Endometrial microvascular endothelial cells (primary cell): ENCODE measurements around the gene PPP1R14C. TPM values are rescaled to one million over a fixed set of nuclear protein-coding genes. Genes with fewer than 3 reads are reported as not detected.

Source experiments
- in situ Hi-C: cut with HindIII; loops from 2 replicates; pipeline ENCODE4 v1.10.0; 2017; ENCODE audit warnings: low sequenced_read_pairs, low pct_unique_long_range_greater_than_20kb; ENCODE audit errors: inconsistent ontology term
- total RNA-seq: library from RNA; depleted of rRNA; stranded (reverse); fragments of >200 nt; gene quantifications from one replicate; pipeline ENCODE4 v1.2.3, GENCODE V29; 2015; ENCODE audit errors: inconsistent ontology term

PPP1R14C gene
- total RNA-seq, 1 donor from 2014 or later: not detected

DNA sequence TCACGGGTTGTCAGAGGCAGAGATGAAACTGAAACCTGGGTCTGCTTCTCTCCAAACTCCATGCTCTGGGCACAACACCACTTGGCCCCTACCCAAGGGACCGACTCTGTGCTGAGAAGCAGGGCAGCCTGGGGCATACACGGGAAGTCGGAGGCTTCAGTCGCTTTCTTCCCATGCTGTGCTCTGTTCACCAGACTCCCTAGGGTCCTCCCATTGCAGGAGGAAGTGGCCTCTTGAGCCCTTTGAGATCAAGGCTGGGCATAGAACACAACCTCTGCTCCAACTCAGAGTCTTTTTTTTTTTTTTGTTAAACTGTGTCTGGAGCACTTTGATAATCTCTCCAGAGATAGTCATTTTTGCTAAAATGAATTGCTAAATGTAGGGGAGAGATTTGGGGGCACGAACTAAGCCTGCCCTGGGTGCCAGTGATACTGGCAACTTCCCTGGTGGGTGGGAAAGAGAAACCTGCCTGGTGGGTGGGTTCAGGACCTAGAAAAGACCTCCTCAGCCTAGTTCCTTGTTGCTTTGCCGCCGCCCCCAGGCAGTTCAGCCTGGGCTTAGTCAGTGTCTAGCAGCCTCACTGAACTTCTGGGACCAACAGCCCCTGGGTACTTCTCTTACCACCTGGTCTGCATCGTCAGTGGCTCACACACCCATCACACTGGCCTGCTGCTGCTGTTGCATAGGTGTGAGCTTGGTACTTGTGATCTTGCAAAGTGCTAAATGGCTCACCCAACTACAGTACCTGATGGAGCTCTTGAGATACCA lies 62.0 kb downstream of the PPP1R14C start:
- in situ Hi-C loops: no loop called here

DNA sequence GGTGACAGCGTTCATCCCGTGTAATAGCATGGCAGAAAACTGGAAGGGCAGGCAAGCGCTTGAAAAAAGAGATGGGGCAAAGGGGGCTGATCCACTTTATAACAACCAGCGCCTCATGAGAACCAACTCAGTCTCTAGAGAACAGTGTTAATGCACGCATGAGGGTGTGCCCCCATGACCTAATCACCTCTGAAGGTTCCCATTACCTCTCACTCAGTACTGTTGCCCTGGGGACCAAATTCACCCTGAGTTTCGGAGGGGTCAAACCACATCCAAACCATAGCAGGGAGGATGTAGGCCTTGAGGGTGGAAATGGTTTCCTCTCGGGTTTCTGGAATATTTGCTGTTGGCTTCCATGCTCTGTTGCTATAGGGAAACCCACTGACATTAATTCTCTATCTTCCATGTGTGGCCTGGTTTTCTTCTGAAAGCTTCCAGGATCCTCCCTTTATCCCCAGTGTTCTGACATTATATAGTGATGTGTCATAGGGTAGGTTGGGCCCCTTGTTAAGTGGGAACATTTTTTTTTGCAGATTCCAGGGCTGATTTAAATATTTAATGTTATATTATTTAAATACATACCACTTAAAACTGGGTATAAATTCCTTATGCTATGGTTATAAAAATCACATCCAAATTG lies 65.2 kb downstream of the PPP1R14C start:
- in situ Hi-C loops: no loop called here

DNA sequence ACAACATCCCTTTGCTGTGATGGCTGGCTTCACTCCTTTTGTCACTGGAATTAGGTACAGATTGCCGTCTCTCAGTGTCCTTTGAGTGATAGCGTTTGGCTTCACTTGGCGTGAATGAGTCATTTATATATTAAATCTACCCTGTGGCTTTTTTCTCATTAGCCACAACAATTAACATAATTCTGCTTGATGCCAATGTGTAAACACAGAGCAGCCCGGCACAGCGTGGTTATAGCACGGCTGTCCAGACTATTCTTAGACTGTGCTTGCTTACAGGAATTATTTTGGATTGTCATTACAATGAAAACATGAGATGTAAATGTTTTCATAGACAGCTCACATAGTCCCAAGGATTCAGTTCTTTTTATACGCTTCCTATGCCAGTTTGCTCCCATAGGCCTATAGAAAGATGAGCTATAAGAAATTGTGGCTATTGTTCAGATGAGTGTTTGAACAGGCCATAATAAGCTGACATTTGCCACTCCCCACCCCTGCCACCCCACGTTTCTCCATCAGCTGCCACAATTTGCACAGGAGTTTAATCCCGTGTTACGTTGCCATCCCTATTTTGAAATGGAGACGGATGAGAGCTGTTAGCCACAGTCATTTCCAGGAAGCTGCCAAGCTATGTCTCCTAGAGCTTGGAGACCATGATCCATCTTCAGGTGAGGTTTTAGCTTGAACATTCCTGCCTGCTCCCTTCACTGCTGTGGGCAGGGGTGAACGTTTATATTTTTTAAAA lies 65.9 kb downstream of the PPP1R14C start:
- in situ Hi-C loops: no loop called here

DNA sequence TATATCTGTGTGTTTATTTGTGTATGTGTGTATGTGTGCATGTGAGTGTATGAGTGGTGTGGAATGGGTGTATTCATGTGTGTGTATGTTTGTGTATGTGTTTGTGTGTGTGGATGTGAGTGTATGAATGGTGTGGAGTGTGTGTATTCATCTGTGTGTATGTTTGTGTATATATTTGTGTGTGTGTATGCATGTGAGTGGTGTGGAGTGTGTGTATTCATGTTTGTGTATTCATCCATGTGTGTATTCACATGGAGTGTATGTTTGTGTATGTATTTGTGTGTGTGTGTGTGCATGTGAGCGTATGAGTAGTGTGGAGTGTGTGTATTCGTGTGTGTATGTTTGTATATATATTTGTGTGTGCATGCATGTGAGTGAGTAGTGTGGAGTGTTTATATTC lies 66.6 kb downstream of the PPP1R14C start:
- in situ Hi-C loops: no loop called here

DNA sequence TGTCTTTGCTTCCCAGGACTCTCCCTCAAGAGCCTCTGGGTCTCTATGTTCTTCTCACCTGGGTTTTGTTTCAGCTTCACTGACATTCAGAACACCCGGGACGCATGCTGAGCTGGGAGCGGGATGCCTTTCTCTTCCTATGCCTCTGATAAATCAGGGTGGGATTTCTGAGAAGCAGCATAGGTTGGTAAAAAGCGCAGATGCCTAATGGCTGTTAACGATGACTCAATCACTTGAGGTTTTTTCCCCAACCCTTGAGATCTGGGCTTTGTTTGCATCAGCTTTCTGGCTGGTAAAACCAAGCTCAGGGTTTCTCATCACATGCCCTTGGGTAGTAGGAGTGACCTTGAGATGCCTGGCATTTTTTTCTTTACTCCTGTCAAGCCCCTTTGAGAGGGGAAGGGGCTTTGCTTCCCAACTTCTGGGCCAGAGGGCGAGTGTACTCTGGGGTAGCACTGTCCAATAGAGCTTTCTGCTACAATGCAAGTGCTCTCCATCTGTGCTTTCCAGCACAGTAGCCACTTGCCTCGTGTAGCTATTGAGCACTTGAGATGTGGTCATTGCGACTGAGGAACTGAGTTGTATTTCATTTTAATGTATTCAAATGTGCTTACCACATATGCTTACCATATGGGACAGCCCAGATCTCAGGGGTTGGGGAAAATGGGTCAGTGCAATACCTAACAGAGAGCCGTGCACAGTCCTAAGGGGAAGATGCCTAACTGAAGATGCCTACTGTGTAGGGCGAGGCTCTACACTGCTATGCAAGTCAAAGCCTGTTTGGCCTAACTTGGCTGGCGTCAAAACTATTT lies 69.1 kb downstream of the PPP1R14C start:
- in situ Hi-C loops: no loop called here

DNA sequence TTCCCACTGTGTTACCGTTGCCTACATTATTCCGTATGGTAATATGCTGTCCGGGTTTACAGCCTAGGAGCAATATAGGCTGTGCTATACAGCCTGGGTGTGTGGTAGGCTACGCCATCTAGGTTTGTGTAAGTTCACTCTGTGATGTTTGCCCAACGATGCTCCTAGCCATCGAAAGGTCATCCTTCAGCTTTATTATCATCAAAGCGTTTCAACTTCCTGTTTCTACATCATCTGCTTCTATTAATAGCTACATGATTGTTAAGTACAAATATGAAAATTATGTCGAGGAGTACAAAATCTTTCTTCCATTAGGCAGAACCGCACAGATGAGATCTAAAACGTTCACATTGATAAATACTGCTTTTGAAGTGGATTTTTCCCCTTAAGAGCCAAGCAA lies 69.9 kb downstream of the PPP1R14C start:
- in situ Hi-C loops: no loop called here

DNA sequence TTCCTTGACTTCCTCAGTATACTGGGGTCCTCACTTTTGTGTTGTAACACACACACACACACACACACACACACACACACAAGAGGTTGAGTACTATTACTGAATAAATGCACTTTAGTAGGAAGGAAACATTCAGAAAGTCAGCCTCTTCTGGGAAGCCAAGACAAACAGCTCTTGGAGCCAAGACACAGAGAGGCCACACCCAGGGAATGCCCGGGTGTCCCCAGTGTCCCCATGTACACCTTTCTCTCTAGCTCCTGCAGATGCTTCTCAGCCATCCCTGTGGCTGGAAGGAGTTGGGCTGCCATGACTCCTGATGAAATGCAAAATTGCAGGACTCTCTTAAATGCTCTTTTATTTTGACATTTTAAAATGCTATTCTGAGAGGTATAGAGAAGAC lies 70.5 kb downstream of the PPP1R14C start:
- in situ Hi-C loops: no loop called here

DNA sequence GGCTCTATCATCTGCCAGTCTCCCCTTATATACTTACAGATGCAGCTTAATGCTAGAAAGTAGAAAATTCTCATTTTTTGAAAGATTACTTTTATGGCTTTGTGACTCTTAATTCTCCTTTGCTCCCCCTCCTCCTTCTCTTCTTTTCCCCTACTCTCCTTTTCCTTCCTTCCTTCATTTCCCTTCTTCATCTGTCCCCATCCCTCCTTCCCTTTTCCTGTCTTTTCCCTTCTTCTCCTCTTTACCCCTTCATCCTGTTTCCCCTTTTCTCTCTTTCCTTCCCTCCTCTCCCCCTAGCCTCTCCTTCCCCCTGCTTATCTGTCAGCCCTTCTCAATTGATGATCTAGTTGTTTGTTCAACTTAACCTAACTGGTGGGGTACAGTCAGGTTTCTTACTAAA lies 71.5 kb downstream of the PPP1R14C start:
- in situ Hi-C loops: no loop called here

DNA sequence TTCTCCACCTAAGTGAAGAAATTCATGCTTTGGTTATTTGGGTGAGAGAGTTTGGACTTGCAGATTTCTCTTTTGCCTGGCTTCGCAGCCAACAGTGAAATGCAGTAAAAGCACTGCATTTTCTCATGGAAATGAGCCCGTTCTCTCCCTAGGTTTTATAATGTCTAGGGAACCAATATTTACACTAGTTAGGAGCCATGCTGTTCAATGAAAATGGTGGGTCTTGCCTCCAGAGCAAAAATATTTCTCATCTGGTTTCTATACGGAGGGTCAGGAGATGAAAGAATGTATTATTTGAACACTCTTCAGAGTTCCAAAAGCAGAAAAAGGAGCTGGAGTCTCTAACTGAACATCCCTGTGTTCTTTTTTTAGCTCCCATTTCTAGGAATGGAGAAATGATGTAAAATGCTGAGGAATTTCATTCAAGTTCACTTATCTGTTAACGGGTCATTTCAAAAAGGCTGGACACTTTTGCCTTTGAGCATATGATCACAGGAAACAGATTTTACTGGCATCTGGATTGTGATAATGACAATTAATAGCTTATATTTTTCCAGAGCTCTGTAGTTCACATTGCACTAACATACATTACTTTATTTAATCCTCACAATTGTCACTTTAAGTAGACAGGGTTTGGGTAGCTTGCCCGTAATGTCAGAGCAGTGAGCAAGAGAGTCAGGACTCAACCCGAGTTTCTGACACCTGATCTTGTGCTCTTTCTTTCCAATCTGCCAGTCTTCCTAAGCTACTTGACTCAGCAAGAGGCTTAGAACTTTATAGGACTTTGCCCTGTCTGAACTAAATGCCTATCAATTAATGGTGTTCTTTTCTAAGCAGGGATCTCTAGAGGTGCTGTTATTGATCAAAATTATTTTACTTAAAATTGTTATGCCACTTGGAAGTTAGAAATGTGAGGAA lies 78.0 kb downstream of the PPP1R14C start:
- in situ Hi-C loops: no loop called here

DNA sequence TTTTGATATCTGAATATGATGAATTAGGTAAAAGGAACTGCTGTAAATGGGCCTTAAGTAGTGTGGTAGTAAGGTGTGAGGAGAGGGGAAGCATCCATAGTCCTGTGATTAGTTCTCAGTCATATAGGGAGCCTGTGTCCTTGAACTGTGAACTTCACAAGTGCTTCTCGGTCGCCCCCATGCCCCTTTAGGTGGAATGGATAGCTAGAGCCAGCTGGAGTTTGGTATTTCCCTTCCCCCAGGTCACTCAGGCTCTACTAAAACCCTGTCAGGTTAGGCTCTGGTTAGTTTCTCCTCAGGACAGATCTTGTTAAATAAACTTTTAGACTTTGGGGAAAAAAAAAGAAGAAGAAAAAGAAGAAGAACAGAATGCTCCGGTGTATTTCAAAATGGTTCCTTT lies 82.0 kb downstream of the PPP1R14C start:
- in situ Hi-C loops: no loop called here

DNA sequence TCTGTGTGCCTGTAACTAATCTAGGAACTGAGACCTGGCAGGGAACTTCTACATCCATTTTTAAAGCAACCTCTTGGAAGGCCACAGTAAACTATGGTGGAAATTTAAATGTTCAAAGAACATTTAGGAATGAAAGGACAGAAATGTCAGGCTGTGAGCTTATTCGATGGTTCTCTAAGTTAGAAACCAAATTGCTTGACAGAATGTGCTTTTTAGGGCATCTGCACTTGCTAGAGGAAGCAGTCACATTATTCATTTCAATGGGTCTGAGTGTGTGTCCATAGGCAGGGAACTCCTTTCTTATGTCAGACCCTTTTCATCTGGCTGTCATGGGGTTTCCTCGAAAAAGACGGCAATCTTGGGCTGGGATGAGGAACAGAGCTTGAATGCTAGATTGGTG lies 84.4 kb downstream of the PPP1R14C start:
- in situ Hi-C loops: no loop called here

DNA sequence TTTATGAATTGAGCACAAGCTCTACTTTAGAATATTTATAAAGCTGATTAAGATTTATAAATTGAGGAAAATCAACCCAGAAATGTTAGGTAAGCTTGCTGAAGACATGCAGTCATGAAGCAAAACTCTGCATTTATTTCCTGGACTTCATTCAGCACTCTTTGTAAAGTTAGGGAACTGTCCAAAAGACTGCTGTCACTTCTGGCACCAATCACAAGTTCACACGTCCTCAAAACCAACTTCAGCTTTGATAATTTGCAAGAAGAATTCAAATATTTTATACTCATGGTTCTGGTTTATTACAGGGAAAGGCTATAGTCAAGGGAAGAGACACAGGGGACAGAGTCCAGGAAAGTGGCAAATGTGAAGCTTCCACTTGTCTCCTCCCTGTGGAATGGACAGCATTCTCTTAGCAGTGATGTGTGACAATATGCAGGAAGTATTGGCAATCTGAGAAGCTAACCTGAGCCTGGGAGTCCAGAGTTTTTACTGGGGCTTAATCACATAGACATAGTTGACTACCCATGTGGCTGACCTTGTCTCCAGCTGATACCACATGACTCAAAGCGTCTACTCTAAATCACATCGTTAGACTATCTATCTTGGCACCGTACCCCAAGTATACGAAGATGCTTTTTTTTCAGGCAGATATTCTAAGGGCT lies 85.4 kb downstream of the PPP1R14C start:
- in situ Hi-C loops: no loop called here

DNA sequence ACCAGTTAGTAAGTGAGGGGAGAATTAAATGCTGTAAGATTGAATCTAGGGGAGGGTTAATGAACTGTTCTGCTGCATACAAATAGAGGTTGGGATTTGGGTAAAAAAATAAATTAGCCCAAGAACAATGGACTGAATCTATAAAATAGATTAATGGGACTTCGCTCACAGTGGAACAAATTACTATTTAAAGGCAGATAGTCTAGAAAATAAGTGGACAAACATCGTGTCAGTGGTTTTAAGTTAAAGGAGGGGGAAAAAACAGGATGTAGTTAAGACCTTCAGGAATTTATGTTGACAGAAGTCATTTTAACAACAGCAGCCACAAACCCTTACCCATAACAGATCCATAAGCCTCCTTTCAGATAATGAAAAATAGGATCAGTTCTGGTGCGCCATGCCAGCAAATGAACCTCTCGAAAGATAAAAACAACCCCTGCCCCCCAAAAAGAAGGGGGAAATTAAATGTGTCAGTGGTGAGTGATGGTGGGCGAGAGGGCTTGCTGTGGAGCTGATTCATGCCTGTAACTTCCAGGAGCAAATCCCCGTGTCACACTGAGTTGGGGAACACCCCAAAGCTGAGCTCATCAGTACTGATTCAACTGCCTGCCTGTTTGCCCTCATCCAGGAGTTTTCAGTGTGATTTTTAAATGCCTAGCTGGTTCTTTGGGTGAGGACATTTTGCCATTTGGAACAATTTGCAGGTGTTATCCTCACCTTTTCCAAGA lies 86.8 kb downstream of the PPP1R14C start:
- in situ Hi-C loops: no loop called here

DNA sequence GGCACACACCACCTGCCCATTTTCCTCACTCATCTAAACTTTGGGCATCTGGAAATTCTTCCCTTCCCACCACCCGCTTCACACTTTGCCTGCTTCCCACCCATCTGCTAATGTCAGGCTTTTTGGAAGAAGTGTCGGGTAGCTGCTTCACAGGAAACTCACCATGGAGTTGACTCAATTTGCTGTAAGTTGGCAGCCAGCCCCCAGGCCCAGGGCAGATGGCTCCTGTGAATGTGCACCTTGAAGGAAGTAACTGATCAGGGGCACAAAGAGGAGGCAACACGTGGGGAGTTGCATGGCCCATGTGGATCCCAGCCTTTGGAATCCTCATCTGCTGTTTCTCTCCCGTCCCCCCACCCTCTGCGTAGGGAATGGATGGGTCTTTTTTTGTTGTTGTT lies 87.3 kb downstream of the PPP1R14C start:
- in situ Hi-C loops: no loop called here

DNA sequence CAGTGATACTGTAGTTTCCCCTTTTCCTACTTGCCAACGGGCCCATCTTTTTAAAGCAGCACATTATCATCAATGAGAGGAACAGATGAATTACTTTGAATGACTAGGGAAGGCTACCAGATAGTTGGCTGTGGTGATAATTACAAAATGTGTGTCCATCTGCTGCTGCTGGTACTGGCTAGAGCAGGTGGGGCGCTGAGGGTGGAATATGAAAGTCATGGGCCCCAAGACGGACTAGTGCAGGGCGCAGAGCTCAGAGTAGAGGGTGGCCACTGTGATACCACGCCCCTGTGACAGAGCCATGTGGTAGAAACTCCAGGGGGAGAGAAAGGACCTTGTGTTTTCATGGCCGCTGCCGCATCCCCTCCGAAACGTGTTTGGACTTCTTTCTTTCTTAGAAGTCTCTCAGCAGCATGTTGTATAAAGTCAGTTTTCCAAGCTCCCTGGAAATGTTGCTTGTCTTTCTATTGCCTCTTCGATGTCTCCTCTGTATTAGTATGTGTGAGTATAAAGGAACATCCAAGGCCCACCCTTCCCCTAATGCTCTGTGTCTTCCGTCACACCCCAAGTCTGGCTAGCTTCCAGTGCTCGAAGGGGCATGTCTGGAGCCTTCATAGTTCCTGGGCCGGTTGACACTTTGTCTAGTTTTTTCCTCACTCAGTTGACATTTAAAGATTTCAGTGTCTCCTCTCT lies 88.1 kb downstream of the PPP1R14C start:
- in situ Hi-C loops: no loop called here

DNA sequence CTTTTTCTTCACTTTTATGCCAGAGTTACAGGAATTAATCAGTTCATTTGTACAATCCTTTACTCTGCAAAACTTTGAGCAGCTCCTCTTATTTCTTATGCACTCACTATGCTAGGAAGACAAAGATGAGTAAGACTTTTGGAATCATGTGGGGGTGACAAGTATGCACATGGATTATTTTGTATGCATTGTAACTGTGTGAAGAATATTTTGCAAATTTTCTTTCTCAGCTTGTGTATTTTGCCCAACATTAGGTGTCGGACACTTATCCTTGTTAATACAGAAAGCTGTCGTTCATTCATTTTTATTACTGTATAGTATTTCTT lies 88.6 kb downstream of the PPP1R14C start:
- in situ Hi-C loops: no loop called here

DNA sequence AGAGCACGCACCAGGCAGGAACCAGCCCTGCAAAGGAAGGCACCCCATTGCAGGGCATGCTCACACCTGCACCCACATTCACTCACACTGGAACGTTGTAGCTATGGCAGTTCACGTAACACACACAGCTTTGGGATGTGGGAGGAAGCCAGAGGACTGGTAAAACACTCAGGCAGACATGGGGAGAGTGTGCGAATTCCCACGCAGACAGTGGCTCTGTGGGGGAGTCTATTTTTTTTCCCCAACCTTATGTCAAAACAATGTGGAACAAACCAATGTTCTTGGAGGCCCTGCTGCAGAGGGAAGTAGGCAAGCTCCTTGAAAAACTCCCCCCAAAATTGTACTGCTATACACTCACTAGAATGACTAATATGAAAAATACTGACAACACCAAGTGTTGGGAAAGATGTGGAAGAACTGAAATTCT lies 91.0 kb downstream of the PPP1R14C start:
- in situ Hi-C loops: no loop called here
